GM10248 (cell line): Measurements from ENCODE around the gene OR51E2.

Experiments
- CTCF ChIA-PET: fragments of 300-600 bp; sonication (Branson Sonifier 250); formaldehyde crosslinking; extraction: SDS; loops from one replicate; lab custom pipeline; 2021; ENCODE audit warnings: antibody characterized with exemption; lab: Yijun Ruan, JAX
- POLR2A ChIA-PET: fragments of 350-650 bp; sonication (Branson Sonifier 250); formaldehyde crosslinking; extraction: SDS; loops from one replicate; lab custom pipeline; 2020; ENCODE audit warnings: antibody characterized with exemption; lab: Yijun Ruan, JAX
- DNase-seq: peaks from one replicate; pipeline ENCODE4 v3.0.0; 2012; ENCODE audit errors: extremely low spot score
- TF ChIP-seq, protein P1 (sequence below): IDR thresholded peaks from 2 replicates; pipeline ENCODE4 v1.5.1; 2012; ENCODE audit warnings: mild to moderate bottlenecking, low read depth; ENCODE audit errors: extremely low read depth, missing control alignments, control extremely low read depth

OR51E2 gene

DNA sequence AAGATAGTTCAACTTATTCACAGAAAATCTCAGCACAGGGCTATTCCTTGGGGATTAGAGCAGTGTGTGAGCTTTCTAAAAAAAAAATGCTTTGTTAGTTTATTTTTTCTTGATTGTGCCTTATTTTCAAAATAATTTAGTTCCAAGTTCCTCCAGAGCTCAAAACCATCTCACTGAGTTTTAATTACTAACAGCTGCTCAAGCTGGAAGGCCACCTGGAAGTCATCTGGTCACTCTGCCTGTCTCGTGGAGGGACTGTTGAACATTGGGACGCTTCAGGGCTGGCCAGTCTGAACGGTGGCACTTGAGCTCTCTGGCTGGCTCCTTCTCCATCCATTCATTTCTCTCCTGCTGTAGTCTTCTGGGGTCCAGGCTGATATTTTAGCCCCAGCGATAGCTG lies 49.9 kb downstream of the OR51E2 start:
- POLR2A ChIA-PET: interaction anchor here (0.6 kb wide), 1 partner anchor 93 kb away, joined by 3 read pairs; no protein-coding TSS in a partner anchor
- no peak for DNase-seq
- CTCF ChIA-PET: interaction anchor here (3.3 kb wide), 1 partner anchor 11 kb away, joined by 26 read pairs; the partner anchor contains the start of gene OR51D1

DNA sequence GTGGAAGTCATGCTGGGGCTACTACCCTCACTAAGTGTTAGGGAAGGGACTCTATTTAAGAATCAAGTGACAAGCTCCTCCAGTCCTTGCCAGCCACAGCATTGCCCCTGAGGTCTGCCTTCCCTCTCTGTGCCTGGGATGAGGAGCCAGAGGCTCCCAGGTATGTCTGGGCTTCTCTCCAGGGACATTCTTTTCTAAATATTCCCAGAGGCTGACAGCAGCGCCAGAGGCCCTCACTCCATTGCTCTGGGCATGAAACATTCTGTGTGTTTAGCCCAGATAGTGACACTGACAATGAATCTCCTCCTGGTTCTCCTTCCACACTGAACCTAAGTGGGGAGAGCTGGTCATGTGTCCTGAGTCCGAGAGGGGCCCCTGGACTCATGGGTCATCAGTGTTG lies 51.7 kb downstream of the OR51E2 start:
- TF ChIP-seq, protein P1, sequence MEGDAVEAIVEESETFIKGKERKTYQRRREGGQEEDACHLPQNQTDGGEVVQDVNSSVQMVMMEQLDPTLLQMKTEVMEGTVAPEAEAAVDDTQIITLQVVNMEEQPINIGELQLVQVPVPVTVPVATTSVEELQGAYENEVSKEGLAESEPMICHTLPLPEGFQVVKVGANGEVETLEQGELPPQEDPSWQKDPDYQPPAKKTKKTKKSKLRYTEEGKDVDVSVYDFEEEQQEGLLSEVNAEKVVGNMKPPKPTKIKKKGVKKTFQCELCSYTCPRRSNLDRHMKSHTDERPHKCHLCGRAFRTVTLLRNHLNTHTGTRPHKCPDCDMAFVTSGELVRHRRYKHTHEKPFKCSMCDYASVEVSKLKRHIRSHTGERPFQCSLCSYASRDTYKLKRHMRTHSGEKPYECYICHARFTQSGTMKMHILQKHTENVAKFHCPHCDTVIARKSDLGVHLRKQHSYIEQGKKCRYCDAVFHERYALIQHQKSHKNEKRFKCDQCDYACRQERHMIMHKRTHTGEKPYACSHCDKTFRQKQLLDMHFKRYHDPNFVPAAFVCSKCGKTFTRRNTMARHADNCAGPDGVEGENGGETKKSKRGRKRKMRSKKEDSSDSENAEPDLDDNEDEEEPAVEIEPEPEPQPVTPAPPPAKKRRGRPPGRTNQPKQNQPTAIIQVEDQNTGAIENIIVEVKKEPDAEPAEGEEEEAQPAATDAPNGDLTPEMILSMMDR: no peak
- ChIA-PET POLR2A (no interaction called here), CTCF (interaction anchor here (1.2 to 3.3 kb wide), 2 partner anchors 9 to 285 kb away, joined by 3 to 26 read pairs; partner anchors contain the start of gene OR51D1)
- no peak for DNase-seq

More for the DNA sequence above, 49.9 kb downstream of the OR51E2 start:
- TF ChIP-seq, protein P1: no peak

DNA sequence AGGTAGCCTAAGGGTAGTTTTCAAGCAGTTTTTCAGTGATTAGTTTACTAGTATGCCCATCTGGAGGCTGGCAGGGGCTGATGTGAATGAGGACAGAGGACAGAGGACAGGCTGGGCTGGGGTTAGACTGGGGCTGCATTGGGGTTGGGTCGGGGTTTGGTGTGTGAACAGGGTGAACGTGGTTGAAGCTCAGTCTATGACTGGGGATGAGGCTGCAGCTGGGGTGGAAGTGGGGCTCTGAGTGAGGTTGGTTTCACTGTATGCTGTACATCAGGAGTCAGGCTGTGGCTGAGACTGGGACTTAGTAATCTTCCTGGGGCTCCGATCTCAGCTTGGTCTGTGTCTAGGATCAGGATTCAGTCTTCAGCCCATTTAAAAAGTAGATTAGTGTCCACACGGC lies 53.4 kb downstream of the OR51E2 start:
- ChIA-PET POLR2A (no interaction called here), CTCF (interaction anchor here (0.8 kb wide), 1 partner anchor 18 kb away, joined by 3 read pairs; no protein-coding TSS in a partner anchor)
- DNase-seq: no peak
- TF ChIP-seq, protein P1: no peak

DNA sequence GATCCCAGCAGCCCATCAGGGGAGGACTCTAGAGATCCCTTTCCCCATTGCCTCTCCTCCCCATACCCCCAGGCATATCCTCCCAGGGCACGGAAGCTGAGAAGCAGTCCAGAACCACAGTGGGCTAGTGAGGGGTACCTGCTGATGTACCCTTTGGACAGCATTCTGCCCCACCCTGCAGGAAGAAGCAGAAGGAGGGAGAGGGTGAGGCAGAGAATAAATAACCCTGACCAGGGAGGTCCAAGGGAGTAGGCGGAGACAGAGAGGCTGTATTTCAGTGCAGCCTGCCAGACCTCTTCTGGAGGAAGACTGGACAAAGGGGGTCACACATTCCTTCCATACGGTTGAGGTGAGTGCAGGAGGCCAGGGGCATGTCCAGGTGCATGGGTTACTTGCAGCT lies 54.0 kb downstream of the OR51E2 start, which contains the start of gene OR51E1:
OR51E1 (plus strand) TSS at position 301 of the 400 bp plus-strand sequence. CDS start 8,545 bp downstream, outside the sequence.
- CTCF ChIA-PET: no interaction called here

DNA sequence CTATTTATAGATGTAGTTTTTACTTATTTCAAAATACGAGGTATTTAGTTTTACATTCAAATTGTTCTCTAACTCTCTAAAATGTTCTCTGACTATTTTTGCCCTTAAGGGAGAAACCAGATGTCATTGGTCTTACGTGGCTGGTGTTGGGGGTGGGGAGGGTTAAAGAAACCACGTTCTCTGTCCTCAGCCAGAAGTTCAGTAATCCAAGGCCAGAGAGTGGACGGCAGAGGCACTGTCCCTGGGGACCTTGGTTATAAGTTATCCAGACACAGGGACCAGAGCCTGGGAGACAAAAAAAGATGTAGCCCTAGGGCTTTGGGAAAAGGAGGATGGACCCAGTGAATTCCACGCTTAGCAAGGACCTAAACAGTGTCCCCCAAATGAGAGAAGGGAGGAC lies 54.6 kb downstream of the OR51E2 start:
- POLR2A ChIA-PET: interaction anchor here (0.7 kb wide), 1 partner anchor 101 kb away, joined by 5 read pairs; no protein-coding TSS in a partner anchor
- DNase-seq: no peak
- TF ChIP-seq, protein P1: no peak
- CTCF ChIA-PET: no interaction called here

More for the DNA sequence above, 54.0 kb downstream of the OR51E2 start, which contains the start of gene OR51E1:
- POLR2A ChIA-PET: no interaction called here
- no peak for DNase-seq
- TF ChIP-seq, protein P1: no peak

DNA sequence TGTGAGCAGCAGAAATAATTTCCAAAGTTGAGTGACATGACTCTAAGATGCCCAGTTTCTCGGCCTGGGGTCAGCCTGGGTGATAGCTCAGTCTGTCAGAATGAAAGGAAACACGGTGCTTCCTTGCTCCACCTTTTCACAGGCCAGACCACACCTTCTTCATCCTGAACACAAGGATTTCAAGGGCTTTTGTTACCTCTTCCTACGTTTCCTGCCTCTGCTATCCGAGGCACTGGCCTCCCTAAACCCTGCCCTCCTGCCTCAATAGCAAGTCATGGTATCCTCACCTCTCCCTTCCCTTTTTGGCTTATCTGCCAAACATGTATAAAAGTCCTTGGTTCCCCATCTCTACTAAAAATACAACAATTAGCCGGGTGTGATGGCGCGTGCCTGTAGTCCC lies 55.6 kb downstream of the OR51E2 start:
- TF ChIP-seq, protein P1: no peak
- ChIA-PET CTCF (no interaction called here), POLR2A (no interaction called here)
- no peak for DNase-seq

DNA sequence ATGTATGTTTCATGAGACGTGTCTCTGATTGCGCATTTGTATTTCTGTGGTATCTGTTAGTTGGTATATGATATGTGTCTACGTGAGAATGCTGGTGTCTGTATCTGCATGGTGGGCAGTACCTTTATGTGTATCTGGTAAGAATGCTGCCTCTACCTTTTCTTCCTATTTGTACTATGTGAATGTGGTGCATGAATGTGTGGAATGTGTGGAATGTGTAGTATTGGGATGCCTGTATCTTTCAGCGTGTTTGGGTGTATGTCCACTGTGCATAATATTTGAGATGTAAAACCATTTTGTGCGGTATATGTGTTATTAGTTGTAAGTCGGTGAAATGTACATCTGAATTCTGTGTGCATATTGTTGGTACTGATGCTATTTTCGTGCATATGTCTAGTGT lies 56.2 kb downstream of the OR51E2 start:
- CTCF ChIA-PET: interaction anchor here (1.1 kb wide), 1 partner anchor 15 kb away, joined by 3 read pairs; no protein-coding TSS in a partner anchor

More for the DNA sequence above, 56.2 kb downstream of the OR51E2 start:
- no peak for DNase-seq
- TF ChIP-seq, protein P1: no peak
- POLR2A ChIA-PET: no interaction called here
